ENCODE data around the gene IRF2BP2. TPM values are rescaled to one million over a fixed set of nuclear protein-coding genes. Genes with fewer than 3 reads are reported as not detected.
"Not testable (repeated sequence)": the region's sequence is repeated elsewhere in the genome, so short reads cannot be mapped to it uniquely, and the experiment has no call there.

IRF2BP2 gene
- total RNA-seq, 2 experiments from 2014 or later, result 109 to 111 TPM

- Mint-ChIP-seq H3K4me1 (peaks cover 3% of the 10 kb centered on the region), H3K4me3 (no peak overlapping the region), H3K27ac (no peak overlapping the region), H3K36me3 (peaks cover 3% of the 10 kb centered on the region), H3K27me3 (no peaks in the 10 kb centered on the region), H3K9me3 (peaks cover 6% of the 10 kb centered on the region)
- no peak for DNase-seq
These were observed 33.3 kb upstream of the IRF2BP2 start for GRCh38 chr1:234643111-234643849.

- Mint-ChIP-seq H3K27me3 (no peaks in the 10 kb centered on the region), H3K4me1 (peaks cover 3% of the 10 kb centered on the region), H3K36me3 (peaks cover 3% of the 10 kb centered on the region), H3K27ac (no peak overlapping the region), H3K9me3 (peaks cover 6% of the 10 kb centered on the region), H3K4me3 (no peak overlapping the region)
- no peak for DNase-seq
These were observed 32.5 kb upstream of the IRF2BP2 start for GRCh38 chr1:234642428-234642827.

GRCh38 chr1:234639961-234640360 lies 30.0 kb upstream of the IRF2BP2 start:
- no peak overlapping the region for H3K27ac Mint-ChIP-seq
- H3K9me3 Mint-ChIP-seq, result no peaks in the 10 kb centered on the region
- peaks cover 3% of the 10 kb centered on the region for H3K4me1 Mint-ChIP-seq
- H3K27me3 Mint-ChIP-seq, result no peaks in the 10 kb centered on the region
- no peak overlapping the region for H3K4me3 Mint-ChIP-seq
- no peaks in the 10 kb centered on the region for H3K36me3 Mint-ChIP-seq
- no peak for DNase-seq

- Mint-ChIP-seq H3K27ac (no peak overlapping the region), H3K27me3 (no peaks in the 10 kb centered on the region), H3K9me3 (no peaks in the 10 kb centered on the region), H3K36me3 (no peaks in the 10 kb centered on the region), H3K4me3 (no peak overlapping the region), H3K4me1 (peaks cover 3% of the 10 kb centered on the region)
- DNase-seq, result no peak
These were observed 29.1 kb upstream of the IRF2BP2 start for GRCh38 chr1:234638832-234639799.

- not testable (repeated sequence) for H3K36me3 Mint-ChIP-seq, H3K9me3 Mint-ChIP-seq, H3K4me1 Mint-ChIP-seq, H3K4me3 Mint-ChIP-seq, DNase-seq, H3K27me3 Mint-ChIP-seq, H3K27ac Mint-ChIP-seq
These were observed 24.9 kb upstream of the IRF2BP2 start for GRCh38 chr1:234634922-234635321.

- Mint-ChIP-seq H3K27me3 (no peaks in the 10 kb centered on the region), H3K36me3 (no peaks in the 10 kb centered on the region), H3K9me3 (no peaks in the 10 kb centered on the region), H3K4me1 (no peaks in the 10 kb centered on the region), H3K27ac (no peak overlapping the region), H3K4me3 (no peak overlapping the region)
- no peak for DNase-seq
These were observed 24.4 kb upstream of the IRF2BP2 start for GRCh38 chr1:234634387-234634786.

- no peak overlapping the region for H3K4me3 Mint-ChIP-seq
- no peak overlapping the region for H3K27ac Mint-ChIP-seq
- DNase-seq, result no peak
- no peaks in the 10 kb centered on the region for H3K9me3 Mint-ChIP-seq
- no peaks in the 10 kb centered on the region for H3K36me3 Mint-ChIP-seq
- no peaks in the 10 kb centered on the region for H3K27me3 Mint-ChIP-seq
- H3K4me1 Mint-ChIP-seq, result no peaks in the 10 kb centered on the region
These were observed 23.4 kb upstream of the IRF2BP2 start for GRCh38 chr1:234633246-234634003.

- Mint-ChIP-seq H3K27me3 (no peaks in the 10 kb centered on the region), H3K9me3 (no peaks in the 10 kb centered on the region), H3K4me3 (no peak overlapping the region), H3K4me1 (no peaks in the 10 kb centered on the region), H3K36me3 (no peaks in the 10 kb centered on the region), H3K27ac (no peak overlapping the region)
- no peak for DNase-seq
These were observed 22.2 kb upstream of the IRF2BP2 start for GRCh38 chr1:234632225-234632624.

GRCh38 chr1:234631721-234632125 lies 21.7 kb upstream of the IRF2BP2 start:
- Mint-ChIP-seq H3K27me3 (no peaks in the 10 kb centered on the region), H3K4me3 (no peak overlapping the region), H3K27ac (no peak overlapping the region), H3K4me1 (no peaks in the 10 kb centered on the region), H3K36me3 (no peaks in the 10 kb centered on the region), H3K9me3 (no peaks in the 10 kb centered on the region)
- no peak for DNase-seq

- Mint-ChIP-seq H3K4me1 (no peaks in the 10 kb centered on the region), H3K27ac (no peak overlapping the region), H3K9me3 (no peaks in the 10 kb centered on the region), H3K36me3 (no peaks in the 10 kb centered on the region), H3K27me3 (no peaks in the 10 kb centered on the region), H3K4me3 (no peak overlapping the region)
- DNase-seq, result no peak
These were observed 19.0 kb upstream of the IRF2BP2 start for GRCh38 chr1:234629026-234629425.

GRCh38 chr1:234628089-234628488 lies 18.1 kb upstream of the IRF2BP2 start:
- Mint-ChIP-seq H3K27ac (no peak overlapping the region), H3K4me1 (no peaks in the 10 kb centered on the region)

GRCh38 chr1:234627009-234627950 lies 17.3 kb upstream of the IRF2BP2 start:
- Mint-ChIP-seq H3K4me3 (no peak overlapping the region), H3K9me3 (no peaks in the 10 kb centered on the region), H3K36me3 (no peaks in the 10 kb centered on the region), H3K4me1 (no peaks in the 10 kb centered on the region), H3K27ac (no peak overlapping the region), H3K27me3 (peaks cover 3% of the 10 kb centered on the region)
- DNase-seq, result no peak

More at GRCh38 chr1:234628089-234628488, 18.1 kb upstream of the IRF2BP2 start:
- Mint-ChIP-seq H3K4me3 (no peak overlapping the region), H3K27me3 (no peaks in the 10 kb centered on the region), H3K9me3 (no peaks in the 10 kb centered on the region), H3K36me3 (no peaks in the 10 kb centered on the region)
- no peak for DNase-seq

GRCh38 chr1:234626391-234626790 lies 16.4 kb upstream of the IRF2BP2 start:
- Mint-ChIP-seq H3K27me3 (peaks cover 3% of the 10 kb centered on the region), H3K4me1 (no peaks in the 10 kb centered on the region), H3K9me3 (no peaks in the 10 kb centered on the region), H3K4me3 (no peak overlapping the region), H3K36me3 (no peaks in the 10 kb centered on the region), H3K27ac (no peak overlapping the region)
- no peak for DNase-seq

GRCh38 chr1:234624724-234625117 lies 14.7 kb upstream of the IRF2BP2 start:
- H3K36me3 Mint-ChIP-seq, result no peaks in the 10 kb centered on the region
- DNase-seq, result no peak
- H3K4me3 Mint-ChIP-seq, result no peak overlapping the region
- H3K27ac Mint-ChIP-seq, result no peak overlapping the region
- H3K27me3 Mint-ChIP-seq, result peaks cover 3% of the 10 kb centered on the region
- peaks cover 6% of the 10 kb centered on the region for H3K4me1 Mint-ChIP-seq
- no peaks in the 10 kb centered on the region for H3K9me3 Mint-ChIP-seq
